ENCODE measurements around the gene DMTF1. TPM values are rescaled to one million over a fixed set of nuclear protein-coding genes. Genes with fewer than 3 reads are reported as not detected.

The DMTF1 gene
- total RNA-seq, 1 donor from 2014 or later: 81.7 TPM

GRCh38 chr7:87123105-87123504, 29.1 kb upstream of the DMTF1 start:
- intact Hi-C loops (cut with DNase I): no loop called here
- no peaks in the 10 kb centered on the region for H3K27me3 ChIP-seq (ENCODE audit: low read depth)
- TF ChIP-seq CTCF (IDR thresholded peaks at IDR 0.05): no peak
- no peak for ATAC-seq
- no peaks in the 10 kb centered on the region for H3K36me3 ChIP-seq
- DNase-seq: no peak
- no peaks in the 10 kb centered on the region for H3K4me1 ChIP-seq
- no peak overlapping the region for H3K4me3 ChIP-seq
- H3K9me3 ChIP-seq: no peaks in the 10 kb centered on the region
- no peak overlapping the region for H3K27ac ChIP-seq

DNA sequence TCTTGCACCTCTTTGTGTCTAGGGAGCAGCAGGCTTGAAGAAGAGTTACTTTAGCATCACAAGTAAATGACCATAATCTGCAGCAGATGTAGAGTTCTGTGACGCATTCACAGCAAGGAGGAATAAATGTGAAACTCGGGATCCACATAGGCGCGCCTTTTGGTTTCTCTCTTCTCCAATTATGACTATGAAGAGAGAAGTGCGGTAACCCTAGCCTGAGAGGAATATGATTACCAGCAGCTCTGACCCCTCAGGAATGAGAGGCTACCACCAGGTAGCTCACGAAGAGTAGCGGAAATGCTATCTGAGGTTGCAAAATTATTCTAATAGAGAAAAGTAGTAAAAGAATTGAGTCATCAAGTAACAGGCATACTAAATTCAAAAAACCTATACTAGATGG, 25.2 kb upstream of the DMTF1 start:
- Histone ChIP-seq H3K36me3 (no peaks in the 10 kb centered on the region), H3K9me3 (no peaks in the 10 kb centered on the region), H3K4me3 (no peak overlapping the region), H3K4me1 (no peaks in the 10 kb centered on the region), H3K27me3 (ENCODE audit: low read depth) (no peaks in the 10 kb centered on the region), H3K27ac (no peak overlapping the region)
- DNase-seq (no peak), ATAC-seq (no peak)
- intact Hi-C loops (cut with DNase I): no loop called here
- TF ChIP-seq CTCF (IDR thresholded peaks at IDR 0.05): no peak

GRCh38 chr7:87128861-87129267, 23.4 kb upstream of the DMTF1 start:
- Histone ChIP-seq H3K4me1 (no peaks in the 10 kb centered on the region), H3K36me3 (no peaks in the 10 kb centered on the region), H3K27ac (no peak overlapping the region), H3K4me3 (no peak overlapping the region), H3K27me3 (ENCODE audit: low read depth) (no peaks in the 10 kb centered on the region), H3K9me3 (no peaks in the 10 kb centered on the region)
- ATAC-seq: no peak
- no peak for DNase-seq
- TF ChIP-seq CTCF (IDR thresholded peaks at IDR 0.05): no peak
- intact Hi-C loops (cut with DNase I): no loop called here

DNA sequence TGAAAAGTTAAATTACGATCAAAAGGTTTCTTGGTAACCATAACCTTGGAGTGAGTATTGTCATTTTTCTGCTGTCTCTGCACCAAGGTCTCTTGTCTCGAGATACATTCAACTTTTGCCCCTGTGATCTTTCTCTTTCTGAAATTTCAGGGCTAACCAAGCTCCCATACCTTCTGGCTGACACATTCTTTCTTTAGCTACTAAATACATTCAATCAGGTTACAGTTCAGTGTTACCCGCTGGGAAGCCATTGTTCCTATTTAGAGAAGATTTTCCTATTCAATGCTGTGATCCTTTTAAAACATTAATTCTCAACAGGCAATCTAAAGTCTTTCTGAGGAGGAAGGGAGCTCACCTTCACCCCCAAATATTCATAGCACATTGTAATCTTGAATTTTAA, 22.9 kb upstream of the DMTF1 start:
- intact Hi-C loops (cut with DNase I): no loop called here
- H3K27me3 ChIP-seq (ENCODE audit: low read depth): no peaks in the 10 kb centered on the region
- H3K27ac ChIP-seq: no peak overlapping the region
- H3K36me3 ChIP-seq: no peaks in the 10 kb centered on the region
- no peak for TF ChIP-seq CTCF (IDR thresholded peaks at IDR 0.05)
- H3K4me3 ChIP-seq: no peak overlapping the region
- no peaks in the 10 kb centered on the region for H3K4me1 ChIP-seq
- no peaks in the 10 kb centered on the region for H3K9me3 ChIP-seq
- no peak for ATAC-seq
- DNase-seq: no peak

GRCh38 chr7:87129848-87130247, 22.4 kb upstream of the DMTF1 start:
- ATAC-seq (no peak), DNase-seq (no peak)
- Histone ChIP-seq H3K27ac (no peak overlapping the region), H3K27me3 (ENCODE audit: low read depth) (no peaks in the 10 kb centered on the region), H3K9me3 (no peaks in the 10 kb centered on the region), H3K36me3 (no peaks in the 10 kb centered on the region), H3K4me3 (no peak overlapping the region), H3K4me1 (no peaks in the 10 kb centered on the region)
- intact Hi-C loops (cut with DNase I): no loop called here
- TF ChIP-seq CTCF (IDR thresholded peaks at IDR 0.05): no peak

- no peak for TF ChIP-seq CTCF (IDR thresholded peaks at IDR 0.05)
- Histone ChIP-seq H3K4me3 (no peak overlapping the region), H3K27me3 (ENCODE audit: low read depth) (no peaks in the 10 kb centered on the region), H3K4me1 (no peaks in the 10 kb centered on the region), H3K9me3 (no peaks in the 10 kb centered on the region), H3K27ac (no peak overlapping the region), H3K36me3 (no peaks in the 10 kb centered on the region)
- ATAC-seq (no peak), DNase-seq (no peak)
- intact Hi-C loops (cut with DNase I): no loop called here
These were observed 20.5 kb upstream of the DMTF1 start for GRCh38 chr7:87131771-87132170.

Data from lower lobe of right lung (tissue), 2 donors.